SK-N-SH (cell line): ENCODE measurements around the gene KIF6. TPM values are rescaled to one million over a fixed set of nuclear protein-coding genes. Genes with fewer than 3 reads are reported as not detected.

Experiments used
- CTCF ChIA-PET: fragments of 300-600, 350-600 bp; formaldehyde crosslinking; extraction: SDS; loops from one replicate; lab custom pipeline; 2021; lab: Yijun Ruan, JAX
- POLR2A ChIA-PET: fragments of 350-600 bp; sonication (Branson Sonifier 250); formaldehyde crosslinking; extraction: SDS; loops from one replicate; lab custom pipeline; 2020; ENCODE audit warnings: antibody characterized with exemption, inconsistent platforms; lab: Yijun Ruan, JAX
- DNase-seq: peaks from one replicate; pipeline ENCODE4 v3.0.0; 2012
- H2AFZ ChIP-seq: fragments of 200-600 bp; sonication (generic); 2 replicates; pipeline ENCODE4 v1.8.1; 2016; ENCODE audit warnings: antibody characterized with exemption, mild to moderate bottlenecking, low read depth
- H3F3A ChIP-seq: fragments of 200-600 bp; sonication (generic); replicated peaks from 2 replicates; pipeline ENCODE3; 2016; ENCODE audit warnings: antibody characterized with exemption, mild to moderate bottlenecking; ENCODE audit not compliant: insufficient read depth
- H3K27ac ChIP-seq, 2 experiments: fragments of 200-500 bp in 1 of 2; fragments of 200-600 bp in 1 of 2; sonication (Bioruptor generic) in 1 of 2; sonication (generic), shearing (Covaris generic) in 1 of 2; 2 replicates each; pipeline versions ENCODE4 v1.5.1 to v1.6.1; 2014 to 2016; ENCODE audit warnings: low read depth in 2 of 2, inconsistent platforms in 1 of 2, low read length in 1 of 2, mild to moderate bottlenecking in 1 of 2, mixed read lengths in 1 of 2
- H3K27me3 ChIP-seq: fragments of 200-600 bp; sonication (generic), shearing (Covaris generic); 2 replicates; pipeline ENCODE4 v1.6.1; 2016; ENCODE audit warnings: mixed run types; ENCODE audit not compliant: insufficient read depth
- H3K36me3 ChIP-seq, 2 experiments: fragments of 200-500 bp in 1 of 2; fragments of 200-600 bp in 1 of 2; sonication (Bioruptor generic) in 1 of 2; sonication (generic) in 1 of 2; replicated peaks in 1 of 2; 2 replicates each; pipeline versions ENCODE3 to v1.5.1; 2014 to 2016; ENCODE audit warnings: low read length in 1 of 2, mild to moderate bottlenecking in 1 of 2; ENCODE audit not compliant: insufficient read depth in 2 of 2, control insufficient read depth in 1 of 2
- H3K4me1 ChIP-seq, 2 experiments: fragments of 200-500 bp in 1 of 2; fragments of 200-600 bp in 1 of 2; sonication (Bioruptor generic) in 1 of 2; sonication (generic), shearing (Covaris generic) in 1 of 2; 2 replicates each; pipeline versions ENCODE4 v1.5.1 to v1.6.1; 2014 to 2016; ENCODE audit warnings: low read depth in 1 of 2, low read length in 1 of 2, mixed run types in 1 of 2; ENCODE audit not compliant: insufficient read depth in 2 of 2, control insufficient read depth in 1 of 2
- H3K4me2 ChIP-seq: fragments of 200-600 bp; sonication (generic), shearing (Covaris generic); 2 replicates; pipeline ENCODE4 v1.6.1; 2017; ENCODE audit warnings: mixed run types
- H3K4me3 ChIP-seq, 2 experiments: fragments of 200-500 bp in 1 of 2; fragments of 200-600 bp in 1 of 2; sonication (Bioruptor generic) in 1 of 2; sonication (generic), shearing (Covaris generic) in 1 of 2; 2 replicates each; pipeline versions ENCODE4 v1.5.1 to v1.8.1; 2014 to 2016; ENCODE audit warnings: low read depth in 2 of 2, inconsistent platforms in 1 of 2, low read length in 1 of 2, mild to moderate bottlenecking in 1 of 2, mixed read lengths in 1 of 2, moderate library complexity in 1 of 2
- H3K79me2 ChIP-seq: fragments of 200-600 bp; sonication (generic); 2 replicates; pipeline ENCODE4 v1.8.1; 2017; ENCODE audit warnings: mild to moderate bottlenecking; ENCODE audit not compliant: insufficient read depth
- H3K9ac ChIP-seq: fragments of 200-600 bp; sonication (generic); 2 replicates; pipeline ENCODE4 v1.6.1; 2017; ENCODE audit warnings: mixed run types
- H3K9me2 ChIP-seq: fragments of 200-600 bp; sonication (generic); 2 replicates; pipeline ENCODE4 v1.6.1; 2017; ENCODE audit warnings: mixed run types
- H3K9me3 ChIP-seq: fragments of 200-600 bp; sonication (generic); 2 replicates; pipeline ENCODE4 v1.6.1; 2017; ENCODE audit warnings: mixed run types, mild to moderate bottlenecking, moderate library complexity
- H4K20me1 ChIP-seq: fragments of 200-600 bp; sonication (generic); 2 replicates; pipeline ENCODE4 v1.6.1; 2017; ENCODE audit warnings: mild to moderate bottlenecking, mixed run types; ENCODE audit not compliant: insufficient read depth
- CHD2 ChIP-seq: fragments of 150-350 bp; IDR thresholded peaks from 2 replicates; pipeline ENCODE4 v1.6.1; 2018; ENCODE audit warnings: low read length; ENCODE audit not compliant: partially characterized antibody
- ELF1 ChIP-seq: IDR thresholded peaks from 2 replicates; pipeline ENCODE4 v1.4.0; 2012
- EP300 ChIP-seq, 2 experiments: IDR thresholded peaks; 2 replicates each; pipeline versions ENCODE4 v1.4.0 to v1.6.1; 2012; ENCODE audit warnings: borderline replicate concordance in 1 of 2, low read depth in 1 of 2, low read length in 1 of 2
- FOXJ3 ChIP-seq: sonication (generic); formaldehyde crosslinking; IDR thresholded peaks from 2 replicates; pipeline ENCODE4 v1.5.1; 2020; ENCODE audit warnings: mild to moderate bottlenecking, missing genetic modification reagents
- GATA2 ChIP-seq: sonication (generic); formaldehyde crosslinking; IDR thresholded peaks from 2 replicates; pipeline ENCODE4 v1.5.0; 2020; ENCODE audit warnings: mild to moderate bottlenecking, missing genetic modification reagents
- JUND ChIP-seq: IDR thresholded peaks from 2 replicates; pipeline ENCODE4 v1.4.0; 2012
- MEF2A ChIP-seq: IDR thresholded peaks from 2 replicates; pipeline ENCODE4 v1.4.0; 2012; ENCODE audit warnings: low read depth, borderline replicate concordance
- NRF1 ChIP-seq: IDR thresholded peaks from 2 replicates; pipeline ENCODE4 v1.6.1; 2012; ENCODE audit warnings: low read depth, mild to moderate bottlenecking, low read length
- RAD21 ChIP-seq: IDR thresholded peaks from 2 replicates; pipeline ENCODE4 v1.6.1; 2012; ENCODE audit warnings: mild to moderate bottlenecking, low read length
- SMC3 ChIP-seq: IDR thresholded peaks from 2 replicates; pipeline ENCODE4 v1.6.1; 2012; ENCODE audit warnings: low read depth, low read length, improper control_type of control experiment
- TEAD4 ChIP-seq: IDR thresholded peaks from 2 replicates; pipeline ENCODE4 v1.4.0; 2012; ENCODE audit warnings: mild to moderate bottlenecking, borderline replicate concordance; ENCODE audit not compliant: insufficient read depth
- USF2 ChIP-seq: fragments of 150-350 bp; IDR thresholded peaks from 2 replicates; pipeline ENCODE4 v1.6.1; 2017; ENCODE audit warnings: antibody characterized with exemption, low read length, low read depth, borderline replicate concordance
- WGBS: methylation state at CpG from one replicate; pipeline ENCODE4 v1.1.6; 2017; ENCODE audit warnings: low lambda C conversion rate; 5-methylcytosine and 5-hydroxymethylcytosine counted together
- polyA plus RNA-seq, 3 experiments: library from polyadenylated mRNA; depleted of rRNA; stranded (reverse); fragments of >200 nt; gene quantifications; 2 replicates each; pipeline ENCODE4 v1.2.3, GENCODE V29; 2012
- TF ChIP-seq, protein P1 (sequence below): fragments of 200-600 bp; sonication (generic); IDR thresholded peaks from 2 replicates; pipeline ENCODE4 v1.6.1; 2017; ENCODE audit warnings: antibody characterized with exemption, mild to moderate bottlenecking, moderate library complexity
- TF ChIP-seq, protein P2 (sequence below): fragments of 150-350 bp; IDR thresholded peaks from 2 replicates; pipeline ENCODE4 v1.6.1; 2016; ENCODE audit warnings: mild to moderate bottlenecking, low read depth, low read length

KIF6 gene
- polyA plus RNA-seq, 1 of the 3 experiments (the other 2 are of a cell fraction), result 0.13 TPM

DNA sequence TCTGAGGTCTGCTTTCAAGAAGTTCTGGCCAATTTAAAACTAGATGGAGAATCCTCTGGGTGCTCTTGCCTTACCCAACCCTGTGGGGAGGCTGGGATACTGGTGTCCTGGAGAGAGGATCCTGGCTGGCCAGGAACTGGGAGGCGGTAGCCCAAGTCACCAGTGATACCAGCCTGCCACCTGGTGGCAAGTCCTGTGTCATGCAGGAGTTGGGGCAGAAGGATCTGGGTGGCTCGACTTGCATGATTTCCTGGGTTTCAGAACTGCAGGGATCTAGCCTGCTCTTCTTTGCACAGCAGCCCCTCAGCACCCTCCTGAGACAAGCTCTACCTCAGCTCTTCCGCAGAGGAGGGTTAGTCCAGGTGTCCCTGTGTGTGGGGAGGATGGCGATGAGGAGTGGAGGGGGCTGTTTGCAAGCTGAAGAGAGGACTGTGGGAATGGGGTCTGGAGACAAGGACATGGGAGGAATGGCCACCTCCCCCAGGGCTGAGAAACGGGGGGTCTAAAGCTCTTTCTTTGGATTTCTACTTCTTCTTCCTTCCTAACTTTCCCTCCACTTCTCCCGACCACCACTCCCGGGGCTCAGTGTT, 415.2 kb downstream of the KIF6 start:
- H3K79me2 ChIP-seq, result no peaks in the 10 kb centered on the region
- no peaks in the 10 kb centered on the region for H3K36me3 ChIP-seq
- no peak overlapping the region for H2AFZ ChIP-seq
- no peak overlapping the region for H3K27ac ChIP-seq
- H3K4me2 ChIP-seq, result no peak overlapping the region
- H3K9me2 ChIP-seq, result no peaks in the 10 kb centered on the region
- no peak for TF ChIP-seq TEAD4
- TF ChIP-seq FOXJ3 (CRISPR knock-in tag), result no peak
- TF ChIP-seq SMC3, result peak; percentile 92
- TF ChIP-seq NRF1, result no peak
- TF ChIP-seq CHD2, result no peak
- peak; percentile 94 for TF ChIP-seq RAD21
- TF ChIP-seq, protein P1, sequence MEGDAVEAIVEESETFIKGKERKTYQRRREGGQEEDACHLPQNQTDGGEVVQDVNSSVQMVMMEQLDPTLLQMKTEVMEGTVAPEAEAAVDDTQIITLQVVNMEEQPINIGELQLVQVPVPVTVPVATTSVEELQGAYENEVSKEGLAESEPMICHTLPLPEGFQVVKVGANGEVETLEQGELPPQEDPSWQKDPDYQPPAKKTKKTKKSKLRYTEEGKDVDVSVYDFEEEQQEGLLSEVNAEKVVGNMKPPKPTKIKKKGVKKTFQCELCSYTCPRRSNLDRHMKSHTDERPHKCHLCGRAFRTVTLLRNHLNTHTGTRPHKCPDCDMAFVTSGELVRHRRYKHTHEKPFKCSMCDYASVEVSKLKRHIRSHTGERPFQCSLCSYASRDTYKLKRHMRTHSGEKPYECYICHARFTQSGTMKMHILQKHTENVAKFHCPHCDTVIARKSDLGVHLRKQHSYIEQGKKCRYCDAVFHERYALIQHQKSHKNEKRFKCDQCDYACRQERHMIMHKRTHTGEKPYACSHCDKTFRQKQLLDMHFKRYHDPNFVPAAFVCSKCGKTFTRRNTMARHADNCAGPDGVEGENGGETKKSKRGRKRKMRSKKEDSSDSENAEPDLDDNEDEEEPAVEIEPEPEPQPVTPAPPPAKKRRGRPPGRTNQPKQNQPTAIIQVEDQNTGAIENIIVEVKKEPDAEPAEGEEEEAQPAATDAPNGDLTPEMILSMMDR, result peak; percentile 78
- peak; percentile 88 for DNase-seq
- H4K20me1 ChIP-seq, result no peaks in the 10 kb centered on the region
- H3K9me3 ChIP-seq, result no peaks in the 10 kb centered on the region
- H3K4me3 ChIP-seq, result no peak overlapping the region; a peak in 1 of 4 replicates
- H3F3A ChIP-seq, result no peaks in the 10 kb centered on the region
- whole genome bisulfite sequencing, result 17% methylated on average over 6 of the region's 7 CpGs
- H3K9ac ChIP-seq, result no peak overlapping the region
- H3K4me1 ChIP-seq, result peaks cover 0 to 2% of the 10 kb centered on the region in 2 experiments; a peak in 1 of 4 replicates
- ChIA-PET POLR2A (no interaction called here), CTCF (interaction anchor here (0.6 to 16.6 kb wide), 45 partner anchors 8 to 635 kb away, joined by 3 to 457 read pairs (median 4); partner anchors contain the start of gene KCNK16)
- H3K27me3 ChIP-seq, result peaks cover 7% of the 10 kb centered on the region; the same call in 1 of the 2 replicates

- WGBS, result 28% methylated on average over 3 of the region's 3 CpGs
- Histone ChIP-seq H3K4me3 (no peak overlapping the region), H3K4me2 (no peak overlapping the region), H3K79me2 (no peaks in the 10 kb centered on the region), H3K9me3 (no peaks in the 10 kb centered on the region), H3K4me1 (peaks cover 0 to 2% of the 10 kb centered on the region in 2 experiments; a peak in 1 of 4 replicates), H4K20me1 (no peaks in the 10 kb centered on the region), H3K36me3 (no peaks in the 10 kb centered on the region), H3F3A (no peaks in the 10 kb centered on the region), H2AFZ (no peak overlapping the region), H3K9me2 (no peaks in the 10 kb centered on the region), H3K27ac (no peak overlapping the region), H3K27me3 (peaks cover 2% of the 10 kb centered on the region; the same call in 1 of the 2 replicates), H3K9ac (no peak overlapping the region)
- no peak for DNase-seq
- TF ChIP-seq JUND, result no peak
- TF ChIP-seq TEAD4, result no peak
- CTCF ChIA-PET, result interaction anchor here (0.9 to 16.6 kb wide), 5 partner anchors 14 to 435 kb away, joined by 3 to 457 read pairs (median 8); partner anchors contain the start of gene KCNK16
- POLR2A ChIA-PET, result no interaction called here
Measured at GRCh38 chr6:39307462-39307861, 417.7 kb downstream of the KIF6 start.

DNA sequence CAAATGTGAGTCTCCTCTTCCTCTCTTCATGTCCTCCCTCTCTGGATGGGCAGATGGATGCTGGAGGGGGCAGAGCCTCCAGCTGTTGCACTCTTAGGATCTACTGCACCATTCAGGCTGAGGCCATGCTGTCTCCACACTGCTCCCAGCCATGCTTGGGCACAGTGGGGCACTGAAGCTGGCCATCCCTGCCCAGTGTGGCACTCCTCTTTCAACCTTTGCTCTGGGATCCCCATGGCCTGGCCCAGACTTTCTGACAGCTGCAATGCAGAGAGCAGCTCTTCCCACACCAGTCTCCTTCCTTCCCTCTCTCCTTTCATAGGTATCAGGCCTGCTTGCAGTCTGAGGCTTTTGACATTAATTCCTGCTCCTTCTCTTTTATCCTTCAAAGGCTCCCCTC, 420.3 kb downstream of the KIF6 start:
- H3K9me2 ChIP-seq, result no peaks in the 10 kb centered on the region
- no peaks in the 10 kb centered on the region for H3K79me2 ChIP-seq
- H3K27ac ChIP-seq, result no peak overlapping the region
- DNase-seq, result no peak
- no peaks in the 10 kb centered on the region for H3F3A ChIP-seq
- H4K20me1 ChIP-seq, result no peaks in the 10 kb centered on the region
- POLR2A ChIA-PET, result interaction anchor here (1.1 kb wide), 1 partner anchor 122 kb away, joined by 3 read pairs; no protein-coding TSS in a partner anchor
- H3K27me3 ChIP-seq, result no peaks in the 10 kb centered on the region
- no peak overlapping the region for H3K4me3 ChIP-seq
- H3K9me3 ChIP-seq, result no peaks in the 10 kb centered on the region
- no peak for TF ChIP-seq USF2
- TF ChIP-seq MEF2A, result no peak
- TF ChIP-seq, protein P2, sequence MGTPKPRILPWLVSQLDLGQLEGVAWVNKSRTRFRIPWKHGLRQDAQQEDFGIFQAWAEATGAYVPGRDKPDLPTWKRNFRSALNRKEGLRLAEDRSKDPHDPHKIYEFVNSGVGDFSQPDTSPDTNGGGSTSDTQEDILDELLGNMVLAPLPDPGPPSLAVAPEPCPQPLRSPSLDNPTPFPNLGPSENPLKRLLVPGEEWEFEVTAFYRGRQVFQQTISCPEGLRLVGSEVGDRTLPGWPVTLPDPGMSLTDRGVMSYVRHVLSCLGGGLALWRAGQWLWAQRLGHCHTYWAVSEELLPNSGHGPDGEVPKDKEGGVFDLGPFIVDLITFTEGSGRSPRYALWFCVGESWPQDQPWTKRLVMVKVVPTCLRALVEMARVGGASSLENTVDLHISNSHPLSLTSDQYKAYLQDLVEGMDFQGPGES, result no peak
- no peak for TF ChIP-seq GATA2 (CRISPR knock-in tag)
- no peak for TF ChIP-seq EP300 (IDR thresholded peaks at IDR 0.05; ENCODE audit: borderline replicate concordance in 1 of 2, low read depth in 1 of 2, low read length in 1 of 2)
- no peak for TF ChIP-seq ELF1
- CTCF ChIA-PET, result interaction anchor here (0.7 to 16.6 kb wide), 11 partner anchors 10 to 446 kb away, joined by 3 to 457 read pairs (median 5); partner anchors contain the start of gene KCNK17
- H3K4me1 ChIP-seq, result peaks cover 0 to 2% of the 10 kb centered on the region in 2 experiments; a peak in 1 of 4 replicates
- H2AFZ ChIP-seq, result no peak overlapping the region
- H3K9ac ChIP-seq, result no peak overlapping the region
- H3K4me2 ChIP-seq, result no peak overlapping the region
- H3K36me3 ChIP-seq, result no peaks in the 10 kb centered on the region
